Left lung (tissue), 10 donors: ENCODE measurements around the gene AFF2. TPM values are rescaled to one million over a fixed set of nuclear protein-coding genes. Genes with fewer than 3 reads are reported as not detected.

ENCODE experiments used
- ATAC-seq: fragments of 200-7000 bp; cut with Tn5 transposase; one replicate; pipeline ENCODE4 v1.9.1; 2020; ENCODE audit warnings: moderate library complexity
- DNase-seq, 4 donors: peaks; one replicate each; pipeline ENCODE4 v3.0.0-alpha.2; 2013 to 2020
- H3K27ac ChIP-seq, 2 donors: fragments of 200-600 bp; sonication (generic) in 1 of 2; one replicate each; pipeline versions ENCODE4 v1.5.0 to v1.8.0; 2020 to 2021
- H3K27me3 ChIP-seq, 2 donors: fragments of 200-600 bp; sonication (generic) in 1 of 2; one replicate each; pipeline versions ENCODE4 v1.5.0 to v1.8.0; 2020 to 2021
- H3K36me3 ChIP-seq, 2 donors: fragments of 200-600 bp; sonication (generic) in 1 of 2; one replicate each; pipeline versions ENCODE4 v1.5.0 to v1.8.0; 2020 to 2021
- H3K4me1 ChIP-seq, 2 donors: fragments of 200-600 bp; one replicate each; pipeline ENCODE4 v1.8.0; 2021
- H3K4me3 ChIP-seq, 2 donors: fragments of 200-600 bp; sonication (generic) in 1 of 2; one replicate each; pipeline versions ENCODE4 v1.5.0 to v1.8.0; 2020 to 2021; ENCODE audit warnings: mild to moderate bottlenecking in 1 of 2
- H3K9me3 ChIP-seq, 2 donors: fragments of 200-600 bp; sonication (generic) in 1 of 2; one replicate each; pipeline versions ENCODE4 v1.5.0 to v1.8.0; 2020 to 2021
- intact Hi-C, 2 donors: fragments of 100-400 bp; cut with DNase I; formaldehyde crosslinking; loops; one replicate each; pipeline versions ENCODE4 v1.11.2 to v1.14.2; 2022
- polyA plus RNA-seq, 6 donors: library from polyadenylated mRNA; unstranded; fragments of 120-200 nt; gene quantifications; one replicate each; pipeline ENCODE4 v1.2.1, GENCODE V29; 2013; ENCODE audit not compliant: insufficient read length in 6 of 6
- total RNA-seq, 2 donors: library from RNA; stranded (reverse); fragmentation: NEBNext Ultra II Directional; extraction: Animal tissue kit (Norgen Biotek cat#: 25700); gene quantifications; one replicate each; pipeline ENCODE4 v1.2.1, GENCODE V29; 2021
- TF ChIP-seq, protein P1 (sequence below), 2 donors: fragments of 200-600 bp; sonication (generic) in 1 of 2; IDR thresholded peaks; one replicate each; pipeline versions ENCODE4 v1.5.0 to v1.8.0; 2021; ENCODE audit warnings: antibody characterized with exemption in 2 of 2
- donor health status: DM: no; HTN: yes; CAD: no.
- donor health status: DM: no; HTN: no; CAD: no.

The AFF2 gene
- total and polyA plus RNA-seq, 8 donors = 4.8 to 10.2 (median 5.7) TPM

DNA sequence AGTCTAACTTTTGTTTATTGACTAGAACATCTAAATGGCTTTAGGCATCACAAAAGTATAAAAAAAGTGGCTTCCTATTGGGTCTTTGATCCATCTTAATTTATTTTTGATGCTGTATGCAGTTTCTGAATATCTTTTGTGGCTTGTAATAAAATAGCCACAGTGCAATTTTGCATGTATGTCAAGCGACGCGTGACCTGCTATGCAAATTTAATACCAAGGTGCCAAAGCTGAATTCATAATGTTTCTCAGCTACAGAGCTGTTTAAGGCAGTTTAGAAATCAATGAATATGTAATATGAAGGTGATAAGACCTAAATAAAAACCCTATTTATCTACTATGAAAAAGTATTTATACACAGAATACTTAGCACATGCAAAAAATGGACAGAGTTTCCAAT is 197.8 kb downstream of the AFF2 start:
- H3K36me3 ChIP-seq = no peaks in the 10 kb centered on the region
- no peaks in the 10 kb centered on the region for H3K9me3 ChIP-seq
- no peaks in the 10 kb centered on the region for H3K27me3 ChIP-seq
- H3K4me3 ChIP-seq = no peak overlapping the region
- no peak overlapping the region for H3K27ac ChIP-seq
- intact Hi-C loops = no loop called here
- ATAC-seq (no peak), DNase-seq (no peak)
- no peaks in the 10 kb centered on the region for H3K4me1 ChIP-seq
- TF ChIP-seq, protein P1, sequence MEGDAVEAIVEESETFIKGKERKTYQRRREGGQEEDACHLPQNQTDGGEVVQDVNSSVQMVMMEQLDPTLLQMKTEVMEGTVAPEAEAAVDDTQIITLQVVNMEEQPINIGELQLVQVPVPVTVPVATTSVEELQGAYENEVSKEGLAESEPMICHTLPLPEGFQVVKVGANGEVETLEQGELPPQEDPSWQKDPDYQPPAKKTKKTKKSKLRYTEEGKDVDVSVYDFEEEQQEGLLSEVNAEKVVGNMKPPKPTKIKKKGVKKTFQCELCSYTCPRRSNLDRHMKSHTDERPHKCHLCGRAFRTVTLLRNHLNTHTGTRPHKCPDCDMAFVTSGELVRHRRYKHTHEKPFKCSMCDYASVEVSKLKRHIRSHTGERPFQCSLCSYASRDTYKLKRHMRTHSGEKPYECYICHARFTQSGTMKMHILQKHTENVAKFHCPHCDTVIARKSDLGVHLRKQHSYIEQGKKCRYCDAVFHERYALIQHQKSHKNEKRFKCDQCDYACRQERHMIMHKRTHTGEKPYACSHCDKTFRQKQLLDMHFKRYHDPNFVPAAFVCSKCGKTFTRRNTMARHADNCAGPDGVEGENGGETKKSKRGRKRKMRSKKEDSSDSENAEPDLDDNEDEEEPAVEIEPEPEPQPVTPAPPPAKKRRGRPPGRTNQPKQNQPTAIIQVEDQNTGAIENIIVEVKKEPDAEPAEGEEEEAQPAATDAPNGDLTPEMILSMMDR (IDR thresholded peaks at IDR 0.05) = no peak

DNA sequence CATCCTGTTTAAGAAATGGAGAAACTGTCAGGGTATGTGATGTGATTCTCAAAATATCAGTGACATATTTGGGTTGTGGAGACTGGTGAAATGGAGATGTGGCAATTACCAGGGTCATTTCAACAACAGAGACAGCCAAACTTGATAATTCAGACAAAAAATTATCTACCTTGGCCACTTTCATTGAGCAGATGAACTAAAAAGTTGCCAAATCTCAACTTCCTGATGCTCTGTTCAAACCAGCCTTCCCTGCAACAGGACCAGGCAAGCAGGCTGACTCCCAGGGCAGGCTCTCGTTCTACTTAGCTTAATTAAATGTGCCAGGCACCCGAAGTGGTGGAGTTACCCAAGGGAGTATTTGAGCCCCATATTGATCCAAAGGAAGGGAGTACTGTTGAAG is 199.6 kb downstream of the AFF2 start:
- TF ChIP-seq, protein P1 (IDR thresholded peaks at IDR 0.05) = no peak
- H3K27me3 ChIP-seq = no peaks in the 10 kb centered on the region
- intact Hi-C loops = no loop called here

GRCh38 chrX:148713981-148714380 is 213.6 kb downstream of the AFF2 start:
- H3K36me3 ChIP-seq = no peaks in the 10 kb centered on the region
- no peak for DNase-seq
- H3K4me1 ChIP-seq = no peaks in the 10 kb centered on the region
- intact Hi-C loops = no loop called here
- no peak overlapping the region for H3K4me3 ChIP-seq
- H3K27ac ChIP-seq = no peak overlapping the region
- no peaks in the 10 kb centered on the region for H3K9me3 ChIP-seq
- no peaks in the 10 kb centered on the region for H3K27me3 ChIP-seq
- TF ChIP-seq, protein P1 (IDR thresholded peaks at IDR 0.05) = no peak
- ATAC-seq = no peak

More for the DNA sequence above, 199.6 kb downstream of the AFF2 start:
- H3K27ac ChIP-seq = no peak overlapping the region
- ATAC-seq = no peak
- no peak for DNase-seq
- no peak overlapping the region for H3K4me3 ChIP-seq
- H3K36me3 ChIP-seq = no peaks in the 10 kb centered on the region
- H3K9me3 ChIP-seq = no peaks in the 10 kb centered on the region
- no peaks in the 10 kb centered on the region for H3K4me1 ChIP-seq

- no peak for DNase-seq
- Histone ChIP-seq H3K27me3 (no peaks in the 10 kb centered on the region), H3K9me3 (no peaks in the 10 kb centered on the region), H3K36me3 (no peaks in the 10 kb centered on the region), H3K4me3 (no peak overlapping the region), H3K27ac (no peak overlapping the region), H3K4me1 (no peaks in the 10 kb centered on the region)
- intact Hi-C loops = no loop called here
- no peak for ATAC-seq
- TF ChIP-seq, protein P1 (IDR thresholded peaks at IDR 0.05) = no peak
Measured at GRCh38 chrX:148715361-148715760, 214.9 kb downstream of the AFF2 start.

DNA sequence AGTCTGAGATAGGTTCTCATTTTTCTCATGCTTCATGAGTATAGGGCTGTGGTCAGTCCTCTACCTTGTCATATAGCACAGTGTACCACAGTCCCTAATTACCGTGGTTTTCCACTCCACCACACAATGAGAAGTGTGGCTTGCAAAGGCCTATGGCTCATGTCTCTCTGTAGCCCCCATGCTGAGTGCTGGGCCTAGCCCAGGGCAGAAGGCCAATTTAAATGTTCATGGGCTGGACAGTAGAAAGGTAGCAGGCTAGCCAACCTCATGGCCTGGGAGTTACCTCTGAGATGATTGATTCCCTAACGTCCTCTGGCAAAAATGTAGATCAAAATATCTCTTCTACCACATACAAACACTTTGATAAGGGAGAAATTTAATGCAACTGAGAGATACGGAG is 222.5 kb downstream of the AFF2 start:
- DNase-seq (no peak), ATAC-seq (no peak)
- no peaks in the 10 kb centered on the region for H3K36me3 ChIP-seq
- TF ChIP-seq, protein P1 (IDR thresholded peaks at IDR 0.05) = no peak
- no peak overlapping the region for H3K27ac ChIP-seq
- no peak overlapping the region for H3K4me3 ChIP-seq
- no peaks in the 10 kb centered on the region for H3K27me3 ChIP-seq
- intact Hi-C loops = no loop called here
- H3K9me3 ChIP-seq = no peaks in the 10 kb centered on the region
- no peaks in the 10 kb centered on the region for H3K4me1 ChIP-seq
